Fibroblast of mammary gland (primary cell): ENCODE measurements around the gene FERMT3.

ENCODE experiments used
- DNase-seq: peaks from one replicate; pipeline ENCODE4 v3.0.0-alpha.2; 2010; ENCODE audit warnings: low read depth
- H3K4me3 ChIP-seq: 2 replicates; pipeline ENCODE4 v1.5.1; 2011; ENCODE audit warnings: low read depth, mild to moderate bottlenecking, low read length, moderate library complexity; ENCODE audit not compliant: control insufficient read depth
- TF ChIP-seq, protein P1 (sequence below): conservative IDR thresholded peaks from 2 replicates; pipeline ENCODE4 v1.5.1; 2011; ENCODE audit warnings: low read depth, low read length, inconsistent platforms; ENCODE audit not compliant: control insufficient read depth, insufficient read depth

The FERMT3 gene

DNA sequence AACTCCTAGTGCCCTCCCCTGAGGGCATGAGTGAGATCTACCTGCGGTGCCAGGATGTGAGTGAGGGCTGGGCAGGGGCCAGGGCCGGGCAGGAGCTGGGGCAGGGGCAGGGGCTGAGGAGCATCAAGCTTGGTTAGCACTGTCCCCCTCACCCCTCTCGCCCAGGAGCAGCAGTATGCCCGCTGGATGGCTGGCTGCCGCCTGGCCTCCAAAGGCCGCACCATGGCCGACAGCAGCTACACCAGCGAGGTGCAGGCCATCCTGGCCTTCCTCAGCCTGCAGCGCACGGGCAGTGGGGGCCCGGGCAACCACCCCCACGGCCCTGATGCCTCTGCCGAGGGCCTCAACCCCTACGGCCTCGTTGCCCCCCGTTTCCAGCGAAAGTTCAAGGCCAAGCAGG lies 13.8 kb downstream of the FERMT3 start:
- no peak for DNase-seq
- H3K4me3 ChIP-seq = no peak overlapping the region
- TF ChIP-seq, protein P1, sequence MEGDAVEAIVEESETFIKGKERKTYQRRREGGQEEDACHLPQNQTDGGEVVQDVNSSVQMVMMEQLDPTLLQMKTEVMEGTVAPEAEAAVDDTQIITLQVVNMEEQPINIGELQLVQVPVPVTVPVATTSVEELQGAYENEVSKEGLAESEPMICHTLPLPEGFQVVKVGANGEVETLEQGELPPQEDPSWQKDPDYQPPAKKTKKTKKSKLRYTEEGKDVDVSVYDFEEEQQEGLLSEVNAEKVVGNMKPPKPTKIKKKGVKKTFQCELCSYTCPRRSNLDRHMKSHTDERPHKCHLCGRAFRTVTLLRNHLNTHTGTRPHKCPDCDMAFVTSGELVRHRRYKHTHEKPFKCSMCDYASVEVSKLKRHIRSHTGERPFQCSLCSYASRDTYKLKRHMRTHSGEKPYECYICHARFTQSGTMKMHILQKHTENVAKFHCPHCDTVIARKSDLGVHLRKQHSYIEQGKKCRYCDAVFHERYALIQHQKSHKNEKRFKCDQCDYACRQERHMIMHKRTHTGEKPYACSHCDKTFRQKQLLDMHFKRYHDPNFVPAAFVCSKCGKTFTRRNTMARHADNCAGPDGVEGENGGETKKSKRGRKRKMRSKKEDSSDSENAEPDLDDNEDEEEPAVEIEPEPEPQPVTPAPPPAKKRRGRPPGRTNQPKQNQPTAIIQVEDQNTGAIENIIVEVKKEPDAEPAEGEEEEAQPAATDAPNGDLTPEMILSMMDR = no peak

DNA sequence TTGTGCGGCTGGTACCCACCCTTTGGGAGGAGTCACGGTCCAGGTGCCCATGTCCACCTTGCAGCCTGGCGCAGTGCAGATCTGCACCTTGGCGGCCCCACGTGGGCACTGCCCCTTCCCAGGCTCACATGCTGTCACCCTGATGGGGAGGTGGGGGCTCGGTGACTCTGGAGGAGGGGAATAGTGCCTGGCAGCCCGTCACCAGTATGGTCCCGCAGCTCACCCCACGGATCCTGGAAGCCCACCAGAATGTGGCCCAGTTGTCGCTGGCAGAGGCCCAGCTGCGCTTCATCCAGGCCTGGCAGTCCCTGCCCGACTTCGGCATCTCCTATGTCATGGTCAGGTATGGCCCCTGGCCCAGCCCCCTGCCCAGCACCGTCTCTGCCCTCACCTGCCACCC lies 14.3 kb downstream of the FERMT3 start:
- H3K4me3 ChIP-seq = no peak overlapping the region
- TF ChIP-seq, protein P1 = no peak
- no peak for DNase-seq

DNA sequence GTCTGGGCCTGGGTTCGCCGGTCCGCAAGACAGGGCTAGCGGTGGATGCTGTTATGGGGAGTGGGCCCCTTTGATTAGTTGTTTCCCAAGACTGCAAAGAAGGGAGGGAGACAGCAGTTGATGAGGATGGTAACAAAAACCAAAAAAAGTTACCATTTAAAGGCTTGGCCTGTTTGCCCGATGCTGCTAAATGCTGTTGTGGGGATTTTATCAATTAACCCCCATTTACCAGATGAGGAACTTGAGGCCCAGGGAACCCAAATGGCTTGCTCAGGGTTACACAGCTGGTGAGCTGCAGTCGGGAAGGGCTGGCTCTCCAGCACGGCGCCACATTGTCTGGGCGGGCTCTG lies 16.1 kb downstream of the FERMT3 start:
- TF ChIP-seq, protein P1 = no peak
- no peak overlapping the region for H3K4me3 ChIP-seq
- no peak for DNase-seq

DNA sequence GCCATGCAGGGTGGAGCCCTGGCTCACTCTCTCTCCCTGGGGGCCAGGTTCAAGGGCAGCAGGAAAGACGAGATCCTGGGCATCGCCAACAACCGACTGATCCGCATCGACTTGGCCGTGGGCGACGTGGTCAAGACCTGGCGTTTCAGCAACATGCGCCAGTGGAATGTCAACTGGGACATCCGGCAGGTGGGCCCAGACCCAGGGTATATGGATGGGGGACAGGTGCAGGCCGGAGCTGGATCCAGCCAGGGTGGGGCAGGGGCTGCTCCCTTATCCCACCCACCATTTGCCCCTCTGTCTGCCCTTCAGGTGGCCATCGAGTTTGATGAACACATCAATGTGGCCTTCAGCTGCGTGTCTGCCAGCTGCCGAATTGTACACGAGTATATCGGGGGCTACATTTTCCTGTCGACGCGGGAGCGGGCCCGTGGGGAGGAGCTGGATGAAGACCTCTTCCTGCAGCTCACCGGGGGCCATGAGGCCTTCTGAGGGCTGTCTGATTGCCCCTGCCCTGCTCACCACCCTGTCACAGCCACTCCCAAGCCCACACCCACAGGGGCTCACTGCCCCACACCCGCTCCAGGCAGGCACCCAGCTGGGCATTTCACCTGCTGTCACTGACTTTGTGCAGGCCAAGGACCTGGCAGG lies 16.6 kb downstream of the FERMT3 start:
- DNase-seq = no peak
- TF ChIP-seq, protein P1 = no peak
- H3K4me3 ChIP-seq = no peak overlapping the region

DNA sequence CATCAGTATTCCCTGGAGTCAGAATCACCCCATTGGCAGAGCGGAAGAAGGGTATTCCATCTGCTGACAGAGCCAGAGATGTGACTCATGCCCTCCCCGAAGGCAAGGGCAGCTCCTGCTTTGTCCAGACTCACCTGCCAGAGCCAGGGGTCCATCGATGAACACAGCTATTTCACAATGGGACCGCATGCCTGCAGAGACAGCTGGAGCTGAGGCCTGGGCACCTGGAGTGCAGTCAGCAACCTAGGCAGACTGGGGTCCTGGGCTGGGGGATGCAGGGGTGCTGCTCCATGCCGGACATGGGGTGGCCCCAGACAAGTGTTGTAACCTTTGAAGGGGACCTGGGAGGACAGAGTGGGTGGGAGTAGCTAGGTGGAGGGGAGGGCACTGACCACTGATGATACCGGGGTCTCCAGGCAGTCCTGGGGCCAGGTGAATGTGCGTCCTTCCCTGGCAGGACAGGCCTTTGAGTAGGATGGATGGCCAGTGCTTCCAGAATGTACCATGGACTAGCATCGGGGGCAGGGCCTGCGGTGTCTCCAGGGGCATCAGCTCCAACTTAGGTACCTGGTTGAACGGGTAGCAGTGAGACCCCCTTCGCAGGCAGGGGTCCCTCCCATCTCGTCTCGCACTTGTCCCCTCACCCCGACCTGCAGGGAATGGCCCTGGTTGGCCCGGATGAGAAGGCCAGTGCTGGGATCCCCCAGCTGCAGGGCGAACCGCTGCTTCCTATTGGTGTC lies 17.8 kb downstream of the FERMT3 start:
- DNase-seq = peak; percentile 49
- TF ChIP-seq, protein P1 = no peak
- no peak overlapping the region for H3K4me3 ChIP-seq

DNA sequence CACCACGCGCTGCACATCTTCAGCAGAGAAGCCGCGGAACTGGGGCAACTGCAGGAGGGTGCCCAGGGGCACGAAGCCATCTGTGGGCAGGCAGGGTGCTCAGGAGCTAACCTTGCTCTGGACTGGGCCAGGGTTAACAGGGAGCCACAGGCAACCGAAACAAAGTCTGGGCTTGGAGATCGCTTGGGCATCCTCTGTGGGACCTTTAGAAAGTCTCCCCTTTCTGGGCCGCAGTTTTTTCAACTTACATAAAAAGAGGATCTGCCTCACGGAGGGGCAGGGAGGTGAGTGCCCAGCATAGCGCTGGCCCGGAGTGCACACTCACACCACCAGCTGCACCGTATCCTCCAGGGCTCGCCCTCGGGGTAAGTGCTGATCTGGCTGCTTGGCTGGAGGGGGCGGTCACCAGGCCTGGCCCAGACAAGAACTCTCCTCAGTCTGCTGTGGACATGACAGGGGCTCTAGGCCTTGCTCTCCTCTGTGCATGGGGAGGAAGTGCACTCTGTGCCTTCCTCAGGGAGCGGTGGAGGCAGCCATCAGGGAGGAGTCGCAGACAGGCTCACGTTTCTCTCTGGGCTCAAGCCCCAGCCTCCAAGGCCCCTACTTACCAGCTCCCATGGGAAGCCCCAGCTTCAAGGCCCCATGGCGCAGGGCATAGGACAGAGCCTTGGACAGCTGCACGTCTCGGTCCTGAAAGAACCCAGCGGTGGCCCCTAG lies 18.5 kb downstream of the FERMT3 start:
- TF ChIP-seq, protein P1 = no peak
- H3K4me3 ChIP-seq = peak overlapping the region; percentile 75
- no peak for DNase-seq
